Spinal cord (tissue), 10 donors: ENCODE measurements around the gene ZBTB33. TPM values are rescaled to one million over a fixed set of nuclear protein-coding genes. Genes with fewer than 3 reads are reported as not detected.

Experiments used
- DNase-seq, 6 donors: peaks; one replicate each; pipeline versions ENCODE4 v3.0.0 to v3.0.0-alpha.2; 2013 to 2015; ENCODE audit warnings: low spot score in 6 of 6, low read depth in 4 of 6
- H3K27ac ChIP-seq: one replicate; pipeline ENCODE4 v1.5.1; 2013; ENCODE audit warnings: low read depth, low read length, control low read depth
- H3K27me3 ChIP-seq: one replicate; pipeline ENCODE4 v1.6.1; 2013; ENCODE audit warnings: low read length; ENCODE audit not compliant: control insufficient read depth, insufficient read depth
- H3K36me3 ChIP-seq: one replicate; pipeline ENCODE4 v1.6.1; 2013; ENCODE audit warnings: low read length; ENCODE audit not compliant: control insufficient read depth, insufficient read depth
- H3K4me1 ChIP-seq: one replicate; pipeline ENCODE4 v1.6.1; 2013; ENCODE audit warnings: low read length; ENCODE audit not compliant: control insufficient read depth, insufficient read depth
- H3K4me3 ChIP-seq: one replicate; pipeline ENCODE4 v1.5.1; 2013; ENCODE audit warnings: low read depth, low read length, control low read depth
- H3K9me3 ChIP-seq: one replicate; pipeline ENCODE4 v1.6.1; 2013; ENCODE audit warnings: low read length; ENCODE audit not compliant: control insufficient read depth, insufficient read depth
- WGBS: methylation state at CpG from one replicate; pipeline ENCODE4 v1.1.5; 2013; ENCODE audit warnings: missing lambda C conversion rate; ENCODE audit not compliant: insufficient coverage; 5-methylcytosine and 5-hydroxymethylcytosine counted together
- long read RNA-seq, 4 donors: transcript quantifications; one replicate each; lab custom pipeline, GENCODE V29; 2026
- polyA plus RNA-seq, 2 donors: library from polyadenylated mRNA; unstranded; fragments of 120-200 nt; gene quantifications; one replicate each; pipeline ENCODE4 v1.2.1, GENCODE V29; 2013; ENCODE audit not compliant: insufficient read length in 2 of 2
- total RNA-seq, 2 donors: library from RNA; depleted of rRNA in 1 of 2; stranded (reverse); fragments of 120-200 nt in 1 of 2; fragments of >200 nt in 1 of 2; gene quantifications; one replicate each; pipeline versions ENCODE4 v1.2.3 to v1.2.4, GENCODE V29; 2013 to 2014
- donor health status: healthy.

Gene ZBTB33, protein sequence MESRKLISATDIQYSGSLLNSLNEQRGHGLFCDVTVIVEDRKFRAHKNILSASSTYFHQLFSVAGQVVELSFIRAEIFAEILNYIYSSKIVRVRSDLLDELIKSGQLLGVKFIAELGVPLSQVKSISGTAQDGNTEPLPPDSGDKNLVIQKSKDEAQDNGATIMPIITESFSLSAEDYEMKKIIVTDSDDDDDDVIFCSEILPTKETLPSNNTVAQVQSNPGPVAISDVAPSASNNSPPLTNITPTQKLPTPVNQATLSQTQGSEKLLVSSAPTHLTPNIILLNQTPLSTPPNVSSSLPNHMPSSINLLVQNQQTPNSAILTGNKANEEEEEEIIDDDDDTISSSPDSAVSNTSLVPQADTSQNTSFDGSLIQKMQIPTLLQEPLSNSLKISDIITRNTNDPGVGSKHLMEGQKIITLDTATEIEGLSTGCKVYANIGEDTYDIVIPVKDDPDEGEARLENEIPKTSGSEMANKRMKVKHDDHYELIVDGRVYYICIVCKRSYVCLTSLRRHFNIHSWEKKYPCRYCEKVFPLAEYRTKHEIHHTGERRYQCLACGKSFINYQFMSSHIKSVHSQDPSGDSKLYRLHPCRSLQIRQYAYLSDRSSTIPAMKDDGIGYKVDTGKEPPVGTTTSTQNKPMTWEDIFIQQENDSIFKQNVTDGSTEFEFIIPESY
- total RNA-seq (10 to 100 TPM; 19.6 to 38.7 TPM), polyA plus RNA-seq (10 to 100 TPM; 21.7 to 35.7 TPM)
- long read RNA-seq, donor 1, full-length matches to known transcripts, result 14 of 14 reads
- long read RNA-seq, donor 1, partial matches to known transcripts, result 0 of 14 reads
- long read RNA-seq, donor 1, other reads (novel, unspliced or antisense), result 0 of 14 reads
- long read RNA-seq, donor 2, full-length matches to known transcripts, result 9 of 9 reads
- long read RNA-seq, donor 2, partial matches to known transcripts, result 0 of 9 reads
- long read RNA-seq, donor 2, other reads (novel, unspliced or antisense), result 0 of 9 reads
- long read RNA-seq, donor 3, full-length matches to known transcripts, result 14 of 14 reads
- long read RNA-seq, donor 3, partial matches to known transcripts, result 0 of 14 reads
- long read RNA-seq, donor 3, other reads (novel, unspliced or antisense), result 0 of 14 reads
- long read RNA-seq, donor 4, full-length matches to known transcripts, result 8 of 8 reads
- long read RNA-seq, donor 4, partial matches to known transcripts, result 0 of 8 reads
- long read RNA-seq, donor 4, other reads (novel, unspliced or antisense), result 0 of 8 reads

DNA sequence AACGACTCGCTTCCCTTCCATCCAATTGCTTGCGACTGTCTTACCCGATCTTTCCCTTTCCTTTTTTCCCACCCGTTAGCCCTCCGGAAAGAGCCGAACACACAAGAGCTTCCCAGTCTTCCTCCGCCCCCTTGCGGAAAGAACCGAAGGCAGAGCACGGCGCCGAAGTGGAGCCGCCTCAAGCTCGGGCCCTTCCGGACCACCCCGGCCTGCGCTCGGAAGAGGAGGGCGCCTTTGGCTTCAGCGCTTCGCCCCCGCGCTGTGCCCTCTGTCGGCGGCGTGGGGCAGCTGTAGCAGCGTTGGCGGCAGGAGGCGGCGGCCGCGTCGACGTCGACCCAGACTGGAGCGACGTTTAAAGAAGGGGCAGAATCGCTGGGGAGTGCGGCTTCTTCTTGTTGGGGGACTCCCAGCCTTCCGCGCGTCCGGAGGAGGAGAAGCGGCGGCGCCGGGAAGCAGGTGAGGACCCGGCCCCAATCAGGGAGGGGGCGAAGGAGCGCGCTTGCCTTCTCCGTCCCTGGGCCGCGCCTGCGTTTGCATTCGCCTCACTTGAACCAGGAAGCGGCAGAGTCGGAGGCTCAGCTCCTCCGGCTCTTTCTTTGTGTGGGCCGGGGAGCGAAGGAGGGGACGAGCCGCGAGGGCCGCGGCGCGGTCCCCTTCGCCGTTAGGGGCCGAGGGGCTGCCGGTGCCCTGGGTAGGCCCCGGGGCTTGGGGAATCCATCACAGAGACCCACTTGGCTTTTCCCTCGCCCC, at the start of gene ZBTB33:
Gene ZBTB33, plus strand, starts transcription at position 291 of the 750 bp plus-strand sequence. CDS start 2,604 bp downstream, outside the sequence.
- DNase-seq, result peak in 5 of 6 donors; percentile 81 to 98 (median 88)
- 26% methylated on average over 75 of the region's 75 CpGs for WGBS
- Histone ChIP-seq H3K9me3 (no peaks in the 10 kb centered on the region), H3K4me3 (peak within 1 kb of the TSS; percentile 58), H3K4me1 (no peaks in the 10 kb centered on the region), H3K27ac (peak within 1 kb of the TSS; percentile 95), H3K27me3 (no peaks in the 10 kb centered on the region), H3K36me3 (no peaks in the 10 kb centered on the region)

DNA sequence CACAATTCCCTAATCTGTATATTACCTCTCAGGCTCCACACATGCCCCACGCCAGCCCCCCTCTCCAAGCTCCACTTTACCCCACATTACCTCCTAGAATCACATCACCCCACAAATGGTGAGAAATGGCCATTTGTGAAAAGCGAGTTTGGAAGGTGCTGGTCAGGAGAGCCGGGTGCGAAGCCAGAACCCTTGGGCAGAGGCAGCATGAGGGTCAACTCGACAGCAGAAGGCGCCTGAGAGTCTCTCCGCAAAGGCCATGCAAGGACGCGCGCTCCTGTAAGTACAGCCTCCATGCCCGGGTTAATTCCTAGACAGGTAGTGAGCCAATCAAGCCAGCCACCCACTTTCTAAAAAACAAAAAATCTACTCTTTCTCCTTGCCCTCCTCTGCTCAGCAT, 49.8 kb upstream of the ZBTB33 start:
- no peak overlapping the region for H3K27ac ChIP-seq
- WGBS, result 79% methylated on average over 10 of the region's 11 CpGs
- no peaks in the 10 kb centered on the region for H3K4me1 ChIP-seq
- no peaks in the 10 kb centered on the region for H3K27me3 ChIP-seq
- H3K36me3 ChIP-seq, result no peaks in the 10 kb centered on the region
- H3K9me3 ChIP-seq, result no peaks in the 10 kb centered on the region
- no peak for DNase-seq
- no peak overlapping the region for H3K4me3 ChIP-seq

DNA sequence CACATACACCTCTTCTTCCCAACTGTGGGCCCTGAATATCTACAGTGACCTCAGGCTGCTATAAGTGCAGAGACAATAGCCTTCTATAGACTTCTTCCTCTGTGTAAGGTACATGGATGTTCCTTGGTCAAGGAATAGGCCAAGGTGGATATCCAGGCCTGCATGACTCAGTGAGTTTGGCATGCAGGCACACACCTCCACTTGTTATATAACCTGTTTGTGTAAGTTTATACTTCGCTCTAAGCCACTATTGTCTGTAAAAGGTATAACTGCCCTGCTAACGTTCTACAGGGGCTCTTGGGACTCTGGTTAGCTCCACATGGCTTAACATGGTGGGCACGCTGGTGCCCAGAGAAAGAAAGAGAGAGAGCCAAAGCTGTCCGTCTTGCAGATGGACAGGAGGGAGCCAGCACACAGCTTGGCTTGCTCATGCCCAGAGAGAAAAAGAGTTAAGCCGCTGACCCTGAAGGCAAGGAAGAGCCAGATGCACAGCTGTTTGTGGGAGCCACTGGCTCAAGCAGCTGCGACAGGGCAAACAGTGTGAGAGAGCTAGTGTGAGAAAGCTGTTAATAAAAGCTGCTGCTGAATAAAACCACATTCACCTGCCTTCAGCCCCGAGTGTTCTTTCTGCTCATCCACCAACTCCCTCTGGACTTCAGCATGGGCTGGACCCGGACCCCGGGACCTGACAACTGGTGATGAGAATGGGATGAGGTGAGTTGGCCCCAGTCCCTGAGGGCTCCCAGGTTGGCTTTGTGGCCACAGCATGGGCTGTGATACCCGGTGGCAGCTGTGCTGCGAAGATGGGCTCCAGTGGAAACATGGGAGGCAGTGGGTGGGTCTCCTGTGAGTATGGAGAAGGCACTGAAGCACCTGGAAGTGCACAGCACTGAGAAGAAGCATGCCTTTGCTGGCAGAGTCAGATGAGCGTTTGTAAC, 44.5 kb upstream of the ZBTB33 start:
- no peaks in the 10 kb centered on the region for H3K36me3 ChIP-seq
- H3K4me3 ChIP-seq, result no peak overlapping the region
- no peaks in the 10 kb centered on the region for H3K9me3 ChIP-seq
- WGBS, result 64% methylated on average over 8 of the region's 12 CpGs
- H3K27ac ChIP-seq, result no peak overlapping the region
- H3K4me1 ChIP-seq, result no peaks in the 10 kb centered on the region
- H3K27me3 ChIP-seq, result no peaks in the 10 kb centered on the region
- no peak for DNase-seq

DNA sequence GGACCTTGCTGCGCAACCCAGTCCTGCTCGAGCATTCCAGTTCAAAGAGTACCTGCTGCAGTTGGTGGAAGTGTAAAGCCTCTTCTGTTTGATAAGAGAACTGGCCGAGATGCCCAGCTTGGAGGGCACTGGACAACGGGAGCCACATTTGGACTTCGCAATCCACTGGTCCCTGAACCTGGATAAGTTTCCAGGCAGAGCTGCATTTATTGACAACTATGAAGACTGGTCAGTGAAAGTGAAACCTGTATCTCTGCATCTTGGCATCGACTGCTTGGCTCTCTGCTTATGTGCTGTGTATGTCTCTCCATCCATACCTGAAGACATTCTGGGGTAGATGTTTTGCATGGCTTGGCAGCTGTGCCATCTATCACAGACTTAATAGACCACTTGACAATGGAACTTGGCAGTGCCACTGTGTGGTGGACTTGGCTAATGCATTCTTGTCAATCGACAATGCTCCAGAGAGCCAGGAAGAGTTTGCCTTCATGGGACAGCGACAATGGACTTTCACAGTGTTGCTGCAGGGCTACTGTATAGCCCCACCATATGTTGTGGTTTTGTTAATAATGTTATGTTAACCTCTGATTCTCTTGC, 43.5 kb upstream of the ZBTB33 start:
- Histone ChIP-seq H3K9me3 (no peaks in the 10 kb centered on the region), H3K36me3 (no peaks in the 10 kb centered on the region), H3K27ac (no peak overlapping the region), H3K27me3 (no peaks in the 10 kb centered on the region), H3K4me1 (no peaks in the 10 kb centered on the region), H3K4me3 (no peak overlapping the region)
- WGBS, result 72% methylated on average over 8 of the region's 8 CpGs
- DNase-seq, result peak in 2 of 6 donors; percentile 7 to 15

DNA sequence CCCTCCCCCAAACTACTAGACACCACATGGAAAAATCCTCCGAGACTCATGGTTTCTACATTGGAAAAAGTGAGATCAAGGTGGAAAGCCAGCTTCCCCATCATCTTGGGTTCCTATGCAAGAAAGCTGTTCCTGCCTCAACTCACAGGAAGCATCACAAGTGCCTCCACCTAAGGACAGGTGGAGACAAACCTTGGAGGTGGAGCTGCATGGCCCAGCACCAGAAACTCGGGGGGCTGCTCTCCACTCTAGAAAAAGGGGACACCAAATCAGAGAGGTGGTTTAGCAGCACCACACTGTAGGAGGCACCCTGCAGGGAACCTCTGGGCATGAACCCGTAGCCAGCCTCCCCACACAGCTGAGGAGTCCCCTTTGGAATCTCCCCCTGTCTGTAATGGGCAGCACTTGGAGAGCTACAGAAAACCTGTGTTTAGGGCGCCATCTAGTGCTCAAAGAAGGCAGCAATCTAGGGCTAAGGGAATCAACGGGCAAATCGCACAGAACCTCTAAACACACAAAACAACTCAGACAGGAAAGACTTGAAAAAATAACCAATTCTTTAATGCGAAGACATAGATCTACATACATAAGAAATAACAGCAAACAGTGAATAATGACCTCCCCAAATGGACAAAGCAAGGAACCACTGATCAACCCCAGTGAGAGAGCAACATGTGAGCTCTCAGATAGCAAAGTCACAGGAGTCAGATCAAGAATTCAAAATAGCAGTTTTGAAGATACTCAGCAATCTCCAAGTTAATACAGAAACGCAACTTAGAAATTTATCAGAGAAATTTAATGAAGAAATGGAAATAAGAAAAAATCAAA, 37.0 kb upstream of the ZBTB33 start:
- H3K27me3 ChIP-seq, result no peaks in the 10 kb centered on the region
- no peak overlapping the region for H3K4me3 ChIP-seq
- WGBS, result 18% methylated on average over 4 of the region's 8 CpGs
- H3K27ac ChIP-seq, result no peak overlapping the region
- H3K4me1 ChIP-seq, result no peaks in the 10 kb centered on the region
- H3K9me3 ChIP-seq, result no peaks in the 10 kb centered on the region
- DNase-seq, result peak; percentile 5 to 83 (median 40)
- H3K36me3 ChIP-seq, result no peaks in the 10 kb centered on the region

DNA sequence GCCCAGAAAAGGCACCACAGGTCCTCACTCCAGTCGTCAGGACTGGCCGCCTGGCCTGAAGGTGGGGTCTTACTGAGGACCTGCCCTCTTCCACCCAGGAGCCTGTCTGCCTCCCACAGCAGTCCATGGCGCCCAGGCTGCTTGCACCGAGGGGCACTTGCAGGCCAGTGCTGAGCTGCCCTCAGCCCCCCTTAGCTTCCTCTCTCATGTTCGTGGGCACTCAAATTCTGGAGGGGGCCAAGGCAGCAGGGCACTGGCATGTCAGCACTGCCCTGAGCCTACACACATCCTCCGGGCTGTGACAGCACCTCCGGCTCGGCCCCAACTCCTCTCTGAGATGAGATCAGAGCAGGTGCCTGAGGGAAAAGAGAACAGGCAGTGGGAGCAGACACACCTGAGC, 27.2 kb upstream of the ZBTB33 start:
- Histone ChIP-seq H3K27ac (no peak overlapping the region), H3K27me3 (no peaks in the 10 kb centered on the region), H3K4me1 (no peaks in the 10 kb centered on the region), H3K4me3 (no peak overlapping the region), H3K9me3 (no peaks in the 10 kb centered on the region), H3K36me3 (peaks cover 7% of the 10 kb centered on the region)
- no peak for DNase-seq
- 79% methylated on average over 8 of the region's 8 CpGs for WGBS

DNA sequence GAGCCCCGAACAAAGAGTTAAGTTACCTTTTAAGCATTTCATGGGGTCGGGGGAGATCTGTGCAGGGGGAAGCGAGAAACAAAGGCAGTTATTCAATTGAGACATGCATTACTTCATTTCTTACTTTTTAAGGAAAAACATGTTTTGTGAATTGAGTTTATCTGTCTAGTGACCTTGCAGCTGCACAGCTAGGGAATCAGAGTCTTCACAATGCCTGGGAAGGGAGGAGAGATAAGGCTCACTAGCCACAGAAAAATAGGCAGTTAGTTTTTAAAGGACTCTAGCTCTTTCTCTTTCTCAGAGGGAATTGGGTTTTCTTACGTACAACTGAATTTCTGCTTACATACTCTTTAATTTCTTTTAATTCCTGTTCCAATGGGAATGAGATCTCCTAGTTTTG, 26.2 kb upstream of the ZBTB33 start:
- Histone ChIP-seq H3K4me1 (no peaks in the 10 kb centered on the region), H3K27me3 (no peaks in the 10 kb centered on the region), H3K9me3 (no peaks in the 10 kb centered on the region), H3K36me3 (peaks cover 7% of the 10 kb centered on the region), H3K4me3 (no peak overlapping the region), H3K27ac (no peak overlapping the region)
- WGBS, result no CpG with 5 or more reads among the region's 4 CpGs
- DNase-seq, result no peak
